Tibial nerve (tissue), 3 donors: Measurements from ENCODE around the gene IL1RAPL2.

ENCODE experiments used
- POLR2A ChIP-seq, 2 donors: fragments of 450-650 bp; IDR thresholded peaks; one replicate each; pipeline ENCODE4 v1.6.1; 2017; ENCODE audit warnings: antibody characterized with exemption in 2 of 2, mild to moderate bottlenecking in 2 of 2, moderate library complexity in 2 of 2
- TF ChIP-seq, protein P1 (sequence below), 5 experiments: fragments of 200-600 bp in 3 of 5; fragments of 450-650 bp in 2 of 5; sonication (generic) in 3 of 5; IDR thresholded peaks; one replicate each; pipeline ENCODE4 v1.5.1; 2016 to 2019; ENCODE audit warnings: antibody characterized with exemption in 5 of 5, mild to moderate bottlenecking in 3 of 5, moderate library complexity in 2 of 5

DNA sequence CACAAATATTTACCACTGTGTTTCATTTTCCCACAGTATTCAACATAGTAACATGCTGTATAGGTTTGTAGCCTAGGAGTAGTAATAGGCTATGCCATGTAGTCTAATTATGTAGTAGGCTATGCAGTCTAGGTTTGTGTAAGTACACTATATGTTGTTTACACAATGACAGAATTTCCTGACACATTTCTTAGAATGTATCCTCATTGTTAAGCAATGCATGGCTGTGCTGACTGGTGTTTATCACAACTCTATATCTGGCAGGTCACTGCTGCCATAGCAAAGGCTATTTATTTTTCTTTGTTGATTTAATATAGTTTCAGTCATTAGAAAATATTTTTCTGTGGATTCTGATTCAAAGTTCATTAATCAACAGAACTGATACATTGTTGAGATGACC, 762.8 kb downstream of the IL1RAPL2 start:
- TF ChIP-seq, protein P1, sequence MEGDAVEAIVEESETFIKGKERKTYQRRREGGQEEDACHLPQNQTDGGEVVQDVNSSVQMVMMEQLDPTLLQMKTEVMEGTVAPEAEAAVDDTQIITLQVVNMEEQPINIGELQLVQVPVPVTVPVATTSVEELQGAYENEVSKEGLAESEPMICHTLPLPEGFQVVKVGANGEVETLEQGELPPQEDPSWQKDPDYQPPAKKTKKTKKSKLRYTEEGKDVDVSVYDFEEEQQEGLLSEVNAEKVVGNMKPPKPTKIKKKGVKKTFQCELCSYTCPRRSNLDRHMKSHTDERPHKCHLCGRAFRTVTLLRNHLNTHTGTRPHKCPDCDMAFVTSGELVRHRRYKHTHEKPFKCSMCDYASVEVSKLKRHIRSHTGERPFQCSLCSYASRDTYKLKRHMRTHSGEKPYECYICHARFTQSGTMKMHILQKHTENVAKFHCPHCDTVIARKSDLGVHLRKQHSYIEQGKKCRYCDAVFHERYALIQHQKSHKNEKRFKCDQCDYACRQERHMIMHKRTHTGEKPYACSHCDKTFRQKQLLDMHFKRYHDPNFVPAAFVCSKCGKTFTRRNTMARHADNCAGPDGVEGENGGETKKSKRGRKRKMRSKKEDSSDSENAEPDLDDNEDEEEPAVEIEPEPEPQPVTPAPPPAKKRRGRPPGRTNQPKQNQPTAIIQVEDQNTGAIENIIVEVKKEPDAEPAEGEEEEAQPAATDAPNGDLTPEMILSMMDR (IDR thresholded peaks at IDR 0.05) = no peak
- no peak for TF ChIP-seq POLR2A (IDR thresholded peaks at IDR 0.05)
